Ishikawa (cell line): Measurements from ENCODE around the gene GLIS1.

Source experiments
- CEBPB ChIP-seq: IDR thresholded peaks from 2 replicates; pipeline ENCODE4 v1.6.1; 2012
- CREB1 ChIP-seq: IDR thresholded peaks from 2 replicates; pipeline ENCODE4 v1.6.1; 2012; ENCODE audit warnings: low read depth
- EP300 ChIP-seq: IDR thresholded peaks from 2 replicates; pipeline ENCODE4 v1.6.1; 2012; ENCODE audit warnings: borderline replicate concordance
- FOXM1 ChIP-seq: IDR thresholded peaks from 2 replicates; pipeline ENCODE4 v1.6.1; 2012; ENCODE audit warnings: low read depth, borderline replicate concordance
- MAX ChIP-seq: IDR thresholded peaks from 2 replicates; pipeline ENCODE4 v1.6.1; 2012
- NFIC ChIP-seq: IDR thresholded peaks from 2 replicates; pipeline ENCODE4 v1.6.1; 2012
- RAD21 ChIP-seq: IDR thresholded peaks from 2 replicates; pipeline ENCODE4 v1.6.1; 2012; ENCODE audit warnings: low read depth
- REST ChIP-seq: IDR thresholded peaks from 2 replicates; pipeline ENCODE4 v1.6.1; 2012; ENCODE audit warnings: low read depth, mild to moderate bottlenecking
- TAF1 ChIP-seq: IDR thresholded peaks from 2 replicates; pipeline ENCODE4 v1.6.1; 2012; ENCODE audit warnings: low read depth, mild to moderate bottlenecking
- YY1 ChIP-seq: IDR thresholded peaks from 2 replicates; pipeline ENCODE4 v1.6.1; 2012; ENCODE audit warnings: low read depth
- ZBTB7A ChIP-seq: IDR thresholded peaks from 2 replicates; pipeline ENCODE4 v1.6.1; 2012; ENCODE audit warnings: low read depth
- TF ChIP-seq, protein P1 (sequence below): IDR thresholded peaks from 2 replicates; pipeline ENCODE4 v1.6.1; 2012

DNA sequence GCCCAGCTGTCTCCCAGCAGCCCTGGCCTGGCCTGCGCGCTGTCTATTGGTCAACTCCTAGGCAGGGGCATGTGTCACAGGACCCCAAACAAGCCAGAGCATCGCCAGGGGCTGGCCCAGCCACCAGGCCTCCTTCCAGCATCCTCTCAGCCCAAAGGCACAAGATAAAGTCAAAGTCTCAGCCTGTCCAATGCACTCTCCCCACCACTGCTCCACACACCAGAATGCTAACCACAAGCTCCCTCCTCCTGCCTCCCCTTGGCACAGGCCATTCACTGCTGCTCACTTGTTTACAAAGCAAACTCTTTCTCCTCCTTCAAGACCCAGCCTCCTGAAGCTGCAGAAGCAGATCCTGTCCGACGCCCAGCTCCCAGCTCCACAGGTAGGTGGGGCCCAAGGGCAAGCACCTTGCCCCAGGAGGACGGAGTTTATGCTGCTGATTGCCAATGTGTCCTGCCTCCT, 146.4 kb downstream of the GLIS1 start:
- TF ChIP-seq MAX (no peak), CEBPB (no peak), EP300 (no peak), RAD21 (peak; percentile 54; the same call in 1 of the 2 replicates), YY1 (no peak), CREB1 (no peak), TAF1 (no peak), FOXM1 (no peak), NFIC (no peak), REST (no peak), ZBTB7A (no peak)
- TF ChIP-seq, protein P1, sequence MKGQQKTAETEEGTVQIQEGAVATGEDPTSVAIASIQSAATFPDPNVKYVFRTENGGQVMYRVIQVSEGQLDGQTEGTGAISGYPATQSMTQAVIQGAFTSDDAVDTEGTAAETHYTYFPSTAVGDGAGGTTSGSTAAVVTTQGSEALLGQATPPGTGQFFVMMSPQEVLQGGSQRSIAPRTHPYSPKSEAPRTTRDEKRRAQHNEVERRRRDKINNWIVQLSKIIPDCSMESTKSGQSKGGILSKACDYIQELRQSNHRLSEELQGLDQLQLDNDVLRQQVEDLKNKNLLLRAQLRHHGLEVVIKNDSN = no peak
